Measurements from ENCODE around the gene ICE2. TPM values are rescaled to one million over a fixed set of nuclear protein-coding genes. Genes with fewer than 3 reads are reported as not detected.
A peak's percentile ranks its signal among the peaks of the same experiment; 100 is the strongest.

ICE2 gene, protein sequence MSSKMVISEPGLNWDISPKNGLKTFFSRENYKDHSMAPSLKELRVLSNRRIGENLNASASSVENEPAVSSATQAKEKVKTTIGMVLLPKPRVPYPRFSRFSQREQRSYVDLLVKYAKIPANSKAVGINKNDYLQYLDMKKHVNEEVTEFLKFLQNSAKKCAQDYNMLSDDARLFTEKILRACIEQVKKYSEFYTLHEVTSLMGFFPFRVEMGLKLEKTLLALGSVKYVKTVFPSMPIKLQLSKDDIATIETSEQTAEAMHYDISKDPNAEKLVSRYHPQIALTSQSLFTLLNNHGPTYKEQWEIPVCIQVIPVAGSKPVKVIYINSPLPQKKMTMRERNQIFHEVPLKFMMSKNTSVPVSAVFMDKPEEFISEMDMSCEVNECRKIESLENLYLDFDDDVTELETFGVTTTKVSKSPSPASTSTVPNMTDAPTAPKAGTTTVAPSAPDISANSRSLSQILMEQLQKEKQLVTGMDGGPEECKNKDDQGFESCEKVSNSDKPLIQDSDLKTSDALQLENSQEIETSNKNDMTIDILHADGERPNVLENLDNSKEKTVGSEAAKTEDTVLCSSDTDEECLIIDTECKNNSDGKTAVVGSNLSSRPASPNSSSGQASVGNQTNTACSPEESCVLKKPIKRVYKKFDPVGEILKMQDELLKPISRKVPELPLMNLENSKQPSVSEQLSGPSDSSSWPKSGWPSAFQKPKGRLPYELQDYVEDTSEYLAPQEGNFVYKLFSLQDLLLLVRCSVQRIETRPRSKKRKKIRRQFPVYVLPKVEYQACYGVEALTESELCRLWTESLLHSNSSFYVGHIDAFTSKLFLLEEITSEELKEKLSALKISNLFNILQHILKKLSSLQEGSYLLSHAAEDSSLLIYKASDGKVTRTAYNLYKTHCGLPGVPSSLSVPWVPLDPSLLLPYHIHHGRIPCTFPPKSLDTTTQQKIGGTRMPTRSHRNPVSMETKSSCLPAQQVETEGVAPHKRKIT
- 22.9 TPM for total RNA-seq
- long read RNA-seq, full-length matches to known transcripts = 2 of 9 reads
- long read RNA-seq, partial matches to known transcripts = 3 of 9 reads
- long read RNA-seq, other reads (novel, unspliced or antisense) = 4 of 9 reads

DNA sequence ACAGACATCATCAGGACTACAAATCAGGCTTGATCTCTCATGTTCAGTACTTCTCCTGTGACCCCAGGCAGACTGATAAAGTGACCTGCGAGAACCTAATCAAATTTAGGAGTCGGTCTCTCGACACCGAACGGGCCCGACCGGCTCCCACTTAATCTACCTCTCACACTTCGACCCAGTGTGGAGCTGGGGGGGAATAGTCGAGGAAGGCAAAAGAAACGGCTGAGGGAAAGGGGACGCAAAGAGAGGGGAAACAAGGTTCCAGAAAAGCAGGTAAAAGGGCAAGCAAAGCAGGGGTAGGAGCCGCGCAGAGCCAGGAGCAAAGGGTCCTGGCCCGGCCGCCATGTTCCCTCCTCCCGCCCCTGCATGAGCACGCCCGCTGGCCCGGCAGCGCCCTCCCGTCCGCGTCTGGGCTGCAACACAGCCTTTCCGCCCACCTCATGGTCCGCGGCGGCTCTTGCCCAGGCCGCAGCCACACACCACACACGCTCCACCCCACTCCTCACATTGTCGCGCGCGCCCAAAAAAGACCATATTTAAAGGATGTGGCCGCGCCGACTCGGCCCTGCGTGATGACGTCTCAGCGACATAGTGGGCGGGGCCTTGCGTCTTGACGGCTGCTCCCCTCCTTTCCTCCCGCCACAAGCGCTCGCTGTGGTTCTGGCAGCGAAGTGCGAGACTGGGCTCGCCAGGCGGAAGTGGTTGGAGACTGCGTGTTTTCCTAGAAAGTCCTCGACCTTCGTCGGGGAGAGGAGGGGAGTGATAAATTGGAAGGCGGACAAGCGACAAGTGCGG is at the start of gene ICE2:
ICE2 (minus strand) TSS at position 577 of the 795 bp plus-strand sequence. CDS start 1,165 bp downstream, outside the sequence.
- Histone ChIP-seq H3K4me3 (peak within 1 kb of the TSS; percentile 92), H3K36me3 (peaks cover 17% of the 10 kb centered on the region), H3K9me3 (replicated peaks) (no peaks in the 10 kb centered on the region), H3K4me1 (peaks cover 48% of the 10 kb centered on the region), H3K27me3 (ENCODE audit: low read depth) (no peaks in the 10 kb centered on the region), H3K27ac (replicated peaks) (peak within 1 kb of the TSS; percentile 96)
- peak; percentile 97 for DNase-seq
- TF ChIP-seq, protein P1, sequence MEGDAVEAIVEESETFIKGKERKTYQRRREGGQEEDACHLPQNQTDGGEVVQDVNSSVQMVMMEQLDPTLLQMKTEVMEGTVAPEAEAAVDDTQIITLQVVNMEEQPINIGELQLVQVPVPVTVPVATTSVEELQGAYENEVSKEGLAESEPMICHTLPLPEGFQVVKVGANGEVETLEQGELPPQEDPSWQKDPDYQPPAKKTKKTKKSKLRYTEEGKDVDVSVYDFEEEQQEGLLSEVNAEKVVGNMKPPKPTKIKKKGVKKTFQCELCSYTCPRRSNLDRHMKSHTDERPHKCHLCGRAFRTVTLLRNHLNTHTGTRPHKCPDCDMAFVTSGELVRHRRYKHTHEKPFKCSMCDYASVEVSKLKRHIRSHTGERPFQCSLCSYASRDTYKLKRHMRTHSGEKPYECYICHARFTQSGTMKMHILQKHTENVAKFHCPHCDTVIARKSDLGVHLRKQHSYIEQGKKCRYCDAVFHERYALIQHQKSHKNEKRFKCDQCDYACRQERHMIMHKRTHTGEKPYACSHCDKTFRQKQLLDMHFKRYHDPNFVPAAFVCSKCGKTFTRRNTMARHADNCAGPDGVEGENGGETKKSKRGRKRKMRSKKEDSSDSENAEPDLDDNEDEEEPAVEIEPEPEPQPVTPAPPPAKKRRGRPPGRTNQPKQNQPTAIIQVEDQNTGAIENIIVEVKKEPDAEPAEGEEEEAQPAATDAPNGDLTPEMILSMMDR (IDR thresholded peaks at IDR 0.05; ENCODE audit: borderline replicate concordance) = peak; percentile 37
- intact Hi-C loops (cut with micrococcal nuclease) = no loop called here

DNA sequence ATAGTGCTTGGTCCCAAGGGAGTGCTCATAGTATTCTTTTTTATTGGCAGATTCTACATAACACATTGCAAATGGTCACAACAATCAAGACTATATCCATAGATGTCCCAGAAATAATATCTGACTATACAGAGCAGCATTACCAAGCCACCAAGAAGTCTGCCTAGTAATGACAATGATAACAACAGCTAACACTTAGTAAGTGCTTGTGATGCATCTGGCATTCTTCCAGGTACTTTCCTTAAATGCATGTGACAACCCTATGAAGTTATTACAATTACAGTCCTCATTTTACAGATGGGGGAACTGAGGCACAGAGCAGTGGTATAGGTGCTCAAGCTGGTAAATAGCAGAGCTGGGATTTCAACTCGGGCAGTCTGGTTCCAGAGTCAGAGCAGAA is 49.6 kb upstream of the ICE2 start:
- DNase-seq = no peak
- Histone ChIP-seq H3K36me3 (peaks cover 3% of the 10 kb centered on the region), H3K4me1 (peaks cover 43% of the 10 kb centered on the region), H3K27me3 (ENCODE audit: low read depth) (no peaks in the 10 kb centered on the region), H3K9me3 (replicated peaks) (no peaks in the 10 kb centered on the region), H3K27ac (replicated peaks) (no peak overlapping the region), H3K4me3 (no peak overlapping the region)
- TF ChIP-seq, protein P1 (IDR thresholded peaks at IDR 0.05; ENCODE audit: borderline replicate concordance) = no peak
- intact Hi-C loops (cut with micrococcal nuclease) = no loop called here

GRCh38 chr15:60527456-60527855 is 48.5 kb upstream of the ICE2 start:
- Histone ChIP-seq H3K4me1 (peaks cover 43% of the 10 kb centered on the region), H3K9me3 (replicated peaks) (no peaks in the 10 kb centered on the region), H3K27me3 (ENCODE audit: low read depth) (no peaks in the 10 kb centered on the region), H3K27ac (replicated peaks) (no peak overlapping the region), H3K4me3 (no peak overlapping the region), H3K36me3 (peaks cover 3% of the 10 kb centered on the region)
- TF ChIP-seq, protein P1 (IDR thresholded peaks at IDR 0.05; ENCODE audit: borderline replicate concordance) = no peak
- no peak for DNase-seq
- intact Hi-C loops (cut with micrococcal nuclease) = no loop called here

DNA sequence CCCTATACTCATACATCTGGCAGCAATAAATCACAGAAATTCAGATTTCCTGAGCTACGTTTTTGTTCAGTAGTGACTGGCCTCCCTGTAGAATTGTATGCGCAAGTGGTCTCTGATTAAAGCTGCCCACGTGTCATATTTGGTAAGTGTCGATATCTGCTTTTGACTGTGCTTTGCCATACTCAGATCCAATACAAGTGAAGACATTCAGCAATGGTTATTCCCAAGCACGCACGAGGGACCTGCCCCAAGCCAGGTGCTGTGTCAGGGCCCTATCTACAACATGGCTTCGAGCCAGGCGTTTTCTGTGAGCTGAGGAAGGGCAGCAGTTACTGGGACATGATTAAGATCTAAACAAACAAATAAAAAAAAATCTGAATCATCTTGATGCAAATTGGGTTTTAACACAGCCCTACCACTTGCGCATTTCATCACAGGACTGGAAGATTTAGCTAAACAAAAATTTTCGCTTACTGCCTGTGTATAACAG is 47.2 kb upstream of the ICE2 start:
- DNase-seq = no peak
- peaks cover 44% of the 10 kb centered on the region for H3K4me1 ChIP-seq
- H3K27ac ChIP-seq (replicated peaks) = peak overlapping the region; percentile 51
- intact Hi-C loops (cut with micrococcal nuclease) = no loop called here
- peaks cover 3% of the 10 kb centered on the region for H3K36me3 ChIP-seq
- H3K9me3 ChIP-seq (replicated peaks) = no peaks in the 10 kb centered on the region
- H3K27me3 ChIP-seq (ENCODE audit: low read depth) = no peaks in the 10 kb centered on the region
- no peak overlapping the region for H3K4me3 ChIP-seq
- TF ChIP-seq, protein P1 (IDR thresholded peaks at IDR 0.05; ENCODE audit: borderline replicate concordance) = no peak
